Activated T-helper 2 cell treated with anti-CD3 and anti-CD28 coated beads, Interferon-gamma antibody, Interleukin-2, Interleukin-4, amounts not matched to agents 10 μg/mL and 5 μg/mL and 100 μg/mL, durations not matched to agents 14 hours and 24 hours and 36 hours (primary cell): ENCODE measurements around the gene DBX2. TPM values are rescaled to one million over a fixed set of nuclear protein-coding genes. Genes with fewer than 3 reads are reported as not detected.

Source experiments
- DNase-seq: peaks from one replicate; pipeline ENCODE4 v3.0.0; 2021; ENCODE audit warnings: low spot score
- H3K27ac Mint-ChIP-seq: one replicate; pipeline ENCODE4 v1.8.0; 2021; ENCODE audit warnings: mixed read lengths
- H3K27me3 Mint-ChIP-seq: one replicate; pipeline ENCODE4 v1.8.0; 2021; ENCODE audit warnings: low read depth, mixed read lengths
- H3K36me3 Mint-ChIP-seq: one replicate; pipeline ENCODE4 v1.8.0; 2021; ENCODE audit warnings: low read depth, mixed read lengths
- H3K4me1 Mint-ChIP-seq: one replicate; pipeline ENCODE4 v1.8.0; 2021; ENCODE audit warnings: low read depth, mixed read lengths
- H3K4me3 Mint-ChIP-seq: one replicate; pipeline ENCODE4 v1.8.0; 2021; ENCODE audit warnings: low read depth, mild to moderate bottlenecking, moderate library complexity, mixed read lengths
- H3K9me3 Mint-ChIP-seq: one replicate; pipeline ENCODE4 v1.8.0; 2021; ENCODE audit warnings: mixed read lengths
- intact Hi-C: fragments of 100-400 bp; cut with micrococcal nuclease; formaldehyde crosslinking; loops from one replicate; pipeline ENCODE4 v1.15.1; 2023
- total RNA-seq: library from RNA; stranded (reverse); gene quantifications from 2 replicates; pipeline ENCODE4 v1.2.3, GENCODE V29; 2022

The DBX2 gene
- total RNA-seq, 1 donor from 2014 or later = not detected

GRCh38 chr12:45051572-45052125 is 750 bp upstream of the DBX2 start:
- Mint-ChIP-seq H3K27ac (no peak overlapping the region), H3K4me1 (no peaks in the 10 kb centered on the region), H3K27me3 (peaks cover 49% of the 10 kb centered on the region), H3K36me3 (no peaks in the 10 kb centered on the region), H3K9me3 (no peaks in the 10 kb centered on the region), H3K4me3 (no peak overlapping the region)
- no peak for DNase-seq
- intact Hi-C loops = no loop called here

GRCh38 chr12:45049912-45050750 is 768 bp downstream of the DBX2 start:
- no peaks in the 10 kb centered on the region for H3K4me1 Mint-ChIP-seq
- H3K9me3 Mint-ChIP-seq = no peaks in the 10 kb centered on the region
- H3K27ac Mint-ChIP-seq = no peak overlapping the region
- H3K4me3 Mint-ChIP-seq = no peak overlapping the region
- intact Hi-C loops = no loop called here
- no peak for DNase-seq
- H3K36me3 Mint-ChIP-seq = no peaks in the 10 kb centered on the region
- H3K27me3 Mint-ChIP-seq = peaks cover 52% of the 10 kb centered on the region

GRCh38 chr12:45042599-45042998 is 8.3 kb downstream of the DBX2 start:
- no peaks in the 10 kb centered on the region for H3K36me3 Mint-ChIP-seq
- H3K27me3 Mint-ChIP-seq = peaks cover 11% of the 10 kb centered on the region
- no peak for DNase-seq
- H3K4me3 Mint-ChIP-seq = no peak overlapping the region
- H3K4me1 Mint-ChIP-seq = no peaks in the 10 kb centered on the region
- H3K27ac Mint-ChIP-seq = no peak overlapping the region
- intact Hi-C loops = no loop called here
- no peaks in the 10 kb centered on the region for H3K9me3 Mint-ChIP-seq

- H3K36me3 Mint-ChIP-seq = no peaks in the 10 kb centered on the region
- no peak for DNase-seq
- H3K4me1 Mint-ChIP-seq = no peaks in the 10 kb centered on the region
Observed at GRCh38 chr12:45040977-45041376, 9.9 kb downstream of the DBX2 start.

GRCh38 chr12:45039757-45040156 is 11.1 kb downstream of the DBX2 start:
- intact Hi-C loops = no loop called here

More at GRCh38 chr12:45040977-45041376, 9.9 kb downstream of the DBX2 start:
- Mint-ChIP-seq H3K27ac (no peak overlapping the region), H3K4me3 (no peak overlapping the region), H3K9me3 (no peaks in the 10 kb centered on the region), H3K27me3 (peaks cover 2% of the 10 kb centered on the region)
- intact Hi-C loops = no loop called here

GRCh38 chr12:45034861-45035265 is 16.0 kb downstream of the DBX2 start:
- Mint-ChIP-seq H3K27me3 (no peaks in the 10 kb centered on the region), H3K27ac (no peak overlapping the region), H3K9me3 (no peaks in the 10 kb centered on the region), H3K4me1 (no peaks in the 10 kb centered on the region), H3K4me3 (no peak overlapping the region), H3K36me3 (no peaks in the 10 kb centered on the region)
- intact Hi-C loops = no loop called here
- no peak for DNase-seq

More at GRCh38 chr12:45039757-45040156, 11.1 kb downstream of the DBX2 start:
- Mint-ChIP-seq H3K4me3 (no peak overlapping the region), H3K9me3 (no peaks in the 10 kb centered on the region), H3K27ac (no peak overlapping the region), H3K36me3 (no peaks in the 10 kb centered on the region), H3K27me3 (peaks cover 2% of the 10 kb centered on the region), H3K4me1 (no peaks in the 10 kb centered on the region)
- no peak for DNase-seq

GRCh38 chr12:45017916-45018315 is 33.0 kb downstream of the DBX2 start:
- Mint-ChIP-seq H3K4me1 (no peaks in the 10 kb centered on the region), H3K36me3 (no peaks in the 10 kb centered on the region), H3K4me3 (no peak overlapping the region), H3K27ac (no peak overlapping the region), H3K9me3 (peaks cover 6% of the 10 kb centered on the region), H3K27me3 (no peaks in the 10 kb centered on the region)
- intact Hi-C loops = no loop called here
- no peak for DNase-seq

GRCh38 chr12:45014396-45014795 is 36.5 kb downstream of the DBX2 start:
- H3K4me3 Mint-ChIP-seq = no peak overlapping the region
- H3K36me3 Mint-ChIP-seq = no peaks in the 10 kb centered on the region
- no peak for DNase-seq
- intact Hi-C loops = no loop called here
- no peaks in the 10 kb centered on the region for H3K27me3 Mint-ChIP-seq
- no peaks in the 10 kb centered on the region for H3K9me3 Mint-ChIP-seq
- no peaks in the 10 kb centered on the region for H3K4me1 Mint-ChIP-seq
- H3K27ac Mint-ChIP-seq = no peak overlapping the region

GRCh38 chr12:45012749-45013148 is 38.1 kb downstream of the DBX2 start:
- Mint-ChIP-seq H3K9me3 (no peaks in the 10 kb centered on the region), H3K27me3 (no peaks in the 10 kb centered on the region), H3K4me1 (no peaks in the 10 kb centered on the region), H3K27ac (no peak overlapping the region), H3K4me3 (no peak overlapping the region), H3K36me3 (no peaks in the 10 kb centered on the region)
- no peak for DNase-seq
- intact Hi-C loops = no loop called here

GRCh38 chr12:45010059-45010458 is 40.8 kb downstream of the DBX2 start:
- intact Hi-C loops = no loop called here
- no peak for DNase-seq
- no peaks in the 10 kb centered on the region for H3K9me3 Mint-ChIP-seq
- H3K4me1 Mint-ChIP-seq = no peaks in the 10 kb centered on the region
- no peaks in the 10 kb centered on the region for H3K36me3 Mint-ChIP-seq
- H3K27me3 Mint-ChIP-seq = no peaks in the 10 kb centered on the region
- no peak overlapping the region for H3K4me3 Mint-ChIP-seq
- no peak overlapping the region for H3K27ac Mint-ChIP-seq

- no peaks in the 10 kb centered on the region for H3K9me3 Mint-ChIP-seq
- no peaks in the 10 kb centered on the region for H3K36me3 Mint-ChIP-seq
- intact Hi-C loops = no loop called here
- no peak for DNase-seq
- H3K4me1 Mint-ChIP-seq = no peaks in the 10 kb centered on the region
- H3K27ac Mint-ChIP-seq = no peak overlapping the region
- H3K4me3 Mint-ChIP-seq = no peak overlapping the region
- no peaks in the 10 kb centered on the region for H3K27me3 Mint-ChIP-seq
Observed at GRCh38 chr12:45008211-45008610, 42.7 kb downstream of the DBX2 start.

GRCh38 chr12:44999355-44999754 is 51.5 kb downstream of the DBX2 start:
- Mint-ChIP-seq H3K27me3 (no peaks in the 10 kb centered on the region), H3K4me3 (no peak overlapping the region), H3K27ac (no peak overlapping the region), H3K9me3 (no peaks in the 10 kb centered on the region), H3K4me1 (no peaks in the 10 kb centered on the region), H3K36me3 (no peaks in the 10 kb centered on the region)
- no peak for DNase-seq
- intact Hi-C loops = no loop called here

GRCh38 chr12:44993161-44993560 is 57.7 kb downstream of the DBX2 start:
- intact Hi-C loops = no loop called here
- DNase-seq = no peak
- no peak overlapping the region for H3K4me3 Mint-ChIP-seq
- H3K36me3 Mint-ChIP-seq = no peaks in the 10 kb centered on the region
- H3K4me1 Mint-ChIP-seq = no peaks in the 10 kb centered on the region
- no peaks in the 10 kb centered on the region for H3K27me3 Mint-ChIP-seq
- H3K9me3 Mint-ChIP-seq = no peaks in the 10 kb centered on the region
- no peak overlapping the region for H3K27ac Mint-ChIP-seq
